Bone marrow (tissue), 2 donors: ENCODE data around the gene RPP21.

Experiments used
- DNase-seq, 2 donors: peaks; one replicate each; lab custom pipeline; 2025; lab: John Stamatoyannopoulos, UW

The RPP21 gene

GRCh38 chr6:30344868-30345671 lies at the start of gene RPP21:
Gene RPP21 (plus strand): TSS chr6:30345156. CDS start chr6:30345172, 16 bp downstream.
- peak; percentile 37 to 47 for DNase-seq

GRCh38 chr6:30295837-30296236 lies 49.1 kb upstream of the RPP21 start:
- no peak for DNase-seq

- DNase-seq = no peak
Observed at GRCh38 chr6:30304002-30304401, 41.0 kb upstream of the RPP21 start.

GRCh38 chr6:30311101-30311500 lies 33.9 kb upstream of the RPP21 start:
- no peak for DNase-seq

- DNase-seq = no peak
Observed at GRCh38 chr6:30311671-30312070, 33.3 kb upstream of the RPP21 start.

DNA sequence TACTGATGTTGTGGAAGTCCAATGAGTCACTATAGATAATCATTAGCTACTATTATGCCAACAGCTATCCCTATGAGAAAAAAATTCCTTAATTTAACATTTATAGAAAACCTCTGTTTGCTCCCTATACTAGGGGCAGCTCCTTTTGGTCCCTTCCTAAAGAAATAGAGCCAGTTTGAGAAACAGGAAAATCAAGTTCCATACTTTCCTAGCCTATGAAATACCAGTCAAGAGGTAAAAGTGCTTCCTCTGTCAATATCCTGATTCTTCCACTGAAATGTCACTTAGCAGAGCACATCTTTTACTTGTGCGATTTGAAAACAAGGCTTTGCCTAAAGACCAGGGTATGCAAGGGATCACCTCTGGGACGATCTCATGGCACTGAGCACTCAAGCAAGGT lies 32.7 kb upstream of the RPP21 start:
- no peak for DNase-seq

DNA sequence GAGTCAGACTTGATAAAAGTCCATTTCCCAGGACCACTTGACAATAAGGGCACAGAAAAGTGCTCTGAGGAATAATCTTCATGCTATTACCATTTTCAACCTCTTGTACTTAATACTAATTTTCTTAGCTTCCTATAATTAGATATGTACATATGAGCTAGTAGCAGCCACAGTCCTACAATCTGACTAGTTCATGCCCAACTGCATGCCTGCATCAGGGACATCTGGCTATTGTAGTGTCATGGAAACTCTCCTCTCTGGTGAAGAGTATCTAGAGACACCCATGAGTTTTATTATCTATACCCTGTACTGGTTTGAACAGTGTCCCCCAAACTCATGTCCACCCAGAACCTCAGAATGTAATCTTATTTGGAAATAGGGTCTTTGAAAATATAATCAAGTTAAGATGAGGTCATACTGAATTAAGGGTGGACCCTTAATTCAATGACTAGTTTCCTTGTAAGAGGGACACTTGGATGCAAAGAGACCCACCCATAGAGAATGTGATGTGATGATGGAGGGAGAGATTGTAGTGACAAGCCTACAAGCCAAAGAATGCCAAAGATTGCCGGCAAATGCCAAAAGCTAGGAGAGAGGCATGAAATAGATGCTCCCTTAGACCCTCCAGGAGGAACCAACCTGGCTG lies 32.2 kb upstream of the RPP21 start:
- DNase-seq = no peak

DNA sequence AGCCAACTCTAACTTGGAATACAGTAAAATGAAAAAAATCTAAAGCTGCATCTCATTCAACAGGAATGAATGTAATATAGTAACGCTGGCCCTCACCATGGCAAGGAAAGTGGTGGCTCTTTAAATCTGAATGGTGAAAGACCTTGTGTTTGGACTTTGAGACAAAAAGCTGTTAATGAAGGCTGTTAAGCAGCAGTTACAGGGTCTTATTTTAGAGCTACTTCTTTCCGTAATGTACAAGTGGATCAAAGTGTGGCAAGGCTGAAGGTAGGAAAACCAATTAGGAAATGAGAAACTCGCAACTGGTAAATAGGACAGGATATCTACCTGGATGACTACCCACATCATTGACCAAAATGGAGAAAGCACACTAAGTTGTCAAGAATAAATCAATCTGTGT lies 29.8 kb upstream of the RPP21 start:
- DNase-seq = no peak

GRCh38 chr6:30317913-30318589 lies 26.9 kb upstream of the RPP21 start:
- no peak for DNase-seq

DNA sequence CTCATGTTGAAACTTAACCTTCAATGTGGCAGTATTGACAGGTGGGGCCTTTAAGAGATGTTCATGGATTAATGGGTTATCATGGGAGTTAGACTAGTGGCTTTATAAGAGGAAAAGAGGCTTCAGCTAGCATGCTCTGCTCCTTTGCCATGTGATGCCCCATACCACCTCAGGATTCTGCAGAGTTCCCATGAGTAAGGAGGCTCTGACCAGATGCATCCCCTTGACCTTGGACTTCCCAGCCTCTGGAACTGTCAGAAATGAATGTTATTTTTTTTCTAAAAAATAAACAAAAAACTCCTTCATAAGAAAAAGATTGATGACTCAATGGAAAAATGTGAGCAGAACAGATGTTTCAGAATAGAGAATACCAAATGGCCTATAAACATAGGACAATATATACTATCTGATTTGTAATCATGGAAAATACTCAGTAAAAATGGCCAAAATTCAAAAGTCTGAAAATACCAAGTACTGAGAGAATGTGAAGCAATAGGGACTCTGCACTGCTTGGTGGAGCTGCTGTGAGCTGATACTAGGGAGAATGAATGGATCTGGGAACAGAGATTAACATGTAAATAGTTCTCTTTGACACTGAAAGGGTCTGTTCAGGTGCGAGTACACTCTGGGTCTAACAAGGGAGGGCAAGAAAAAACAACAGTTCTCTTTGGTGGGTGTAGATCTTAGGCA lies 25.7 kb upstream of the RPP21 start:
- no peak for DNase-seq

- DNase-seq = no peak
Observed at GRCh38 chr6:30321692-30322388, 23.1 kb upstream of the RPP21 start.

- no peak for DNase-seq
Observed at GRCh38 chr6:30322527-30323501, 22.1 kb upstream of the RPP21 start.

GRCh38 chr6:30323806-30324205 lies 21.1 kb upstream of the RPP21 start:
- no peak for DNase-seq

GRCh38 chr6:30325150-30325872 lies 19.6 kb upstream of the RPP21 start:
- DNase-seq = no peak

DNA sequence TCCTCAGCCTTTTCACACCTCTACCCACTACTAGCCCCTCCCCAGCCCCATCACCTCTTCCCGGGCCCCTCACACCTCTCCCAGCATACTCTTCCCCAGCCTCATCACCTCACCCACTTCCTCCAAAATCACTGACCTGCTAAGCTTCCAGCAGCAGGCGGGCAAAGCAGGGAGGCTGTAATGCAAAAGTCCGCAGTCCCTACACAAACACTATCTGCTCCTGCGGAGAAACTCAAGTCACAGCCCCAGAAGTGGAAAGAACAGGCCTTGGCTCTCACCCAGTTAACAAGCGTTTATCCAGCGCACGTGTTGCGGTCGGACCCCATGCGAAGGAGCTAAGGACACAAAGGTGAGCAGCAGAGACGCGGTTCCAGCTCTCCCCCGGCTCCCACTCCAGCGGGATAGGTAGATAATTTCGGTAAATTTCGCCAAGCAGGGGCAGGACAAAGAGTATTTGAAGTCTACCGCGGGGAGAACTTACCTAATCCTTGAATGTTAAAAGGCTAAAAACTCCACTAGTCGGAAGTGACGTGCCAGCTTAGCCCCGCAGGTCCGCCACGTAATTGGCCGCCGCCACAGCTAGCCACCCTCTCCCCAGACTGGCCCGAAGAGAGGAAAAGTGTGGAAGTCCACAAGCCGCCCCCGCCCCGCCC lies 19.0 kb upstream of the RPP21 start:
- DNase-seq = peak; percentile 60 to 94

DNA sequence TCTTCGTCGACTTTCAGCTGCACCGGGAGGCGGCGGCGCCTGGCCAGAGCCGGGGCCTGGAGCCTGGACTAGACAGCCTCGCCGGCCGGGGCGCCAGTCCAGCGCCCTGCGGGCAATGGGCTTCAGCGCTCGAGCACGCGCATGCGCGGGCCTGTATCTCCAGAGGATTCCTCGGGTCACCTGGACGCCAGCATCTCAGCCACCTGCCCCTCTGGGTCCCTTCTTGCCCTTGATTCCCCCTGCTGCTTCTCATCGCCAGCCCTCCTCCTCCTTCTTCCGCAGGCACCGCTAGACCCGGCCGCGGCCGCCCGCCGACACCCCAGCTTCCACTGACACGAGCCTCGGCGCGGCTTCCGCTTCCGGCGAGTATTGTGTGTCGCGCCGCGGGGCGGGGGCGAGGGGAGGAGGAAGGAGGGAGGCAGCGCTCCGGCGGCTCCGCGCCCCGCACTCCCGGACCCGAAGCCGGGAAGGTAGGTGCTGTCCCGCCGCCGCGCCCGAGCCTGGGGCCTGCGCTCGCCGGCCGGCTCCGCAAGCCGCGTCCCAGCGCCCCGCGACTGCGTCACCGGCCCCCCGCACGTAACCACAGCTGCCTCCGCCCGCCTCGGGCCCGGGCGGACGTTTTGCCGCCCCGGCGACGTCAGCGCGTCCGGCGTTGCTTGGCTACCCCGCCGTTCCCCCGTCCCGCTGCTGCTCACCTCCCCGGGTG lies 18.3 kb upstream of the RPP21 start, which contains the start of gene TRIM39:
Gene TRIM39, plus strand, starts transcription at position 402 of the 706 bp plus-strand sequence. CDS start 2,391 bp downstream, outside the sequence.
- DNase-seq = peak; percentile 60 to 94

DNA sequence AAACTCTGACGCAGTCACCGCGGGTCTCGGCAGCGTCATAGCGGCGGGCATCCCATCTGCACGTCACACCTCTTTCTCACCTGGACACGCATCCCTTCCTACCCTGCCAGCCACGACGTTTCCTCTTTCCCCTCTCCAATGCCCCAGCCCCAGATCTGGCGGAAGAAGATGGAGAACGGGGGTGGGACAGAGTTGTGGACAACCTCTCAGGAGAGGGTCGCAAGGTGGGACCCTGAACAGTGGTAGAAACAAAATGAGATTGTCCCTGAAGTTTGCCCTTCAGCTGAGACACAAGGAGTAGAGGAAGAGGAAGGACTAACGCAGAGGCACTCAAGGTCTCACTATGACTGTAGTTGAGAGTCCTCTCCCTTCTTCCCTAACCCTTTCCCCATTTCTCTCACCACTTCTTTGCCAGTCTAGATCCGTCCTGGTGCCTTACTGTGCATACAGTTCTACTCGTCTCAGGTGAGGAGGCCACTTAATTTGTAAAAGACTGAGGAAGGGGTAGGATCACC lies 17.7 kb upstream of the RPP21 start:
- no peak for DNase-seq

DNA sequence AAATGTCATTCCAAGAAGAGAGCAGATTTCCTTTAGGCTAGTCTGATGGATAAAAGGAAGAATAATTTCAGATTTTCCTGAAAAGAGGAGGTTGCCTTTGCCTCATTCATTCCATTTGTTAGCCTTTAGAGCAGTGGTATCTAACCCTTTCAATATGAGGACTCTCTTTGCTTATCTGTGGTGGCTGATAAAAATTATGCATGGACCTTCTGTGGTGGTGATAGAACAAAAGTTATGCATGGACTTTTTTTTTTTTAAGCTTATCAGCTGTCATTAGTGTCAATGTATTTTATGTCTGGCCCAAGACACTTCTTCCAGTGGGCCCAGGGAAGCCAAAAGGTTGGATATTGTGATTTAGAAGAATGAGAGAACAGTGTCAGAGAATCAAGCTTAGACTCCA lies 16.6 kb upstream of the RPP21 start:
- DNase-seq = no peak
